Stimulated activated CD8-positive, alpha-beta memory T cell treated with anti-CD3 and anti-CD28 coated beads, Interleukin-15, amount 100 ng/mL, for 24 hours (primary cell): ENCODE data around the gene TNN.
"Not testable (repeated sequence)": the region's sequence is repeated elsewhere in the genome, so short reads cannot be mapped to it uniquely, and the experiment has no call there.

ENCODE experiments used
- DNase-seq: peaks from one replicate; pipeline ENCODE4 v3.0.0-alpha.2; 2020; ENCODE audit warnings: low read depth

TNN gene

GRCh38 chr1:175108331-175108820 is 40.7 kb downstream of the TNN start:
- not testable (repeated sequence) for DNase-seq

GRCh38 chr1:175114996-175115395 is 47.4 kb downstream of the TNN start:
- no peak for DNase-seq

GRCh38 chr1:175116210-175116798 is 48.7 kb downstream of the TNN start:
- no peak for DNase-seq

- no peak for DNase-seq
These were observed 49.3 kb downstream of the TNN start for GRCh38 chr1:175116903-175117302.

GRCh38 chr1:175118375-175119367 is 51.0 kb downstream of the TNN start:
- no peak for DNase-seq

GRCh38 chr1:175120511-175120910 is 52.9 kb downstream of the TNN start:
- no peak for DNase-seq

- DNase-seq: no peak
These were observed 57.2 kb downstream of the TNN start for GRCh38 chr1:175124861-175125260.

GRCh38 chr1:175126347-175126746 is 58.7 kb downstream of the TNN start:
- no peak for DNase-seq

GRCh38 chr1:175127565-175127964 is 59.9 kb downstream of the TNN start:
- no peak for DNase-seq

- no peak for DNase-seq
These were observed 60.9 kb downstream of the TNN start for GRCh38 chr1:175128523-175128922.

GRCh38 chr1:175129182-175129581 is 61.5 kb downstream of the TNN start:
- DNase-seq: no peak

GRCh38 chr1:175129644-175129996 is 62.0 kb downstream of the TNN start:
- no peak for DNase-seq

GRCh38 chr1:175129997-175130648 is 62.5 kb downstream of the TNN start:
- DNase-seq: no peak

GRCh38 chr1:175130649-175131045 is 63.0 kb downstream of the TNN start:
- DNase-seq: no peak

GRCh38 chr1:175131095-175131494 is 63.5 kb downstream of the TNN start:
- DNase-seq: no peak

GRCh38 chr1:175132436-175132835 is 64.8 kb downstream of the TNN start:
- no peak for DNase-seq

- no peak for DNase-seq
These were observed 66.2 kb downstream of the TNN start for GRCh38 chr1:175133673-175134435.

GRCh38 chr1:175134500-175134899 is 66.9 kb downstream of the TNN start:
- DNase-seq: no peak

GRCh38 chr1:175136246-175136645 is 68.6 kb downstream of the TNN start:
- DNase-seq: no peak

GRCh38 chr1:175137369-175137768 is 69.7 kb downstream of the TNN start:
- no peak for DNase-seq

- no peak for DNase-seq
These were observed 70.9 kb downstream of the TNN start for GRCh38 chr1:175138579-175138978.

GRCh38 chr1:175145899-175146528 is 78.4 kb downstream of the TNN start:
- DNase-seq: no peak
